Embryonic facial prominence (tissue), 1 donor: ENCODE measurements around the gene RPL7L1.

Experiments used
- DNase-seq: peaks from one replicate; pipeline ENCODE4 v3.0.0-alpha.2; 2016; ENCODE audit errors: extremely low spot score

RPL7L1 gene

GRCh38 chr6:42932412-42932811 is 53.0 kb downstream of the RPL7L1 start:
- no peak for DNase-seq

GRCh38 chr6:42933205-42933604 is 53.8 kb downstream of the RPL7L1 start:
- no peak for DNase-seq

GRCh38 chr6:42935322-42935721 is 55.9 kb downstream of the RPL7L1 start:
- DNase-seq: no peak

GRCh38 chr6:42936398-42936797 is 57.0 kb downstream of the RPL7L1 start:
- no peak for DNase-seq

- DNase-seq: no peak
Measured at GRCh38 chr6:42937548-42938427, 58.4 kb downstream of the RPL7L1 start.

GRCh38 chr6:42938428-42938796 is 59.0 kb downstream of the RPL7L1 start:
- no peak for DNase-seq

- no peak for DNase-seq
Measured at GRCh38 chr6:42938987-42939809, 59.8 kb downstream of the RPL7L1 start.
